GM19035 (cell line): Measurements from ENCODE around the gene RPN2.

Source experiments
- ATAC-seq: cut with Tn5 transposase; IDR thresholded peaks from one replicate; pipeline ENCODE4 v1.9.1; 2021; ENCODE audit not compliant: unreplicated experiment

RPN2 gene

DNA sequence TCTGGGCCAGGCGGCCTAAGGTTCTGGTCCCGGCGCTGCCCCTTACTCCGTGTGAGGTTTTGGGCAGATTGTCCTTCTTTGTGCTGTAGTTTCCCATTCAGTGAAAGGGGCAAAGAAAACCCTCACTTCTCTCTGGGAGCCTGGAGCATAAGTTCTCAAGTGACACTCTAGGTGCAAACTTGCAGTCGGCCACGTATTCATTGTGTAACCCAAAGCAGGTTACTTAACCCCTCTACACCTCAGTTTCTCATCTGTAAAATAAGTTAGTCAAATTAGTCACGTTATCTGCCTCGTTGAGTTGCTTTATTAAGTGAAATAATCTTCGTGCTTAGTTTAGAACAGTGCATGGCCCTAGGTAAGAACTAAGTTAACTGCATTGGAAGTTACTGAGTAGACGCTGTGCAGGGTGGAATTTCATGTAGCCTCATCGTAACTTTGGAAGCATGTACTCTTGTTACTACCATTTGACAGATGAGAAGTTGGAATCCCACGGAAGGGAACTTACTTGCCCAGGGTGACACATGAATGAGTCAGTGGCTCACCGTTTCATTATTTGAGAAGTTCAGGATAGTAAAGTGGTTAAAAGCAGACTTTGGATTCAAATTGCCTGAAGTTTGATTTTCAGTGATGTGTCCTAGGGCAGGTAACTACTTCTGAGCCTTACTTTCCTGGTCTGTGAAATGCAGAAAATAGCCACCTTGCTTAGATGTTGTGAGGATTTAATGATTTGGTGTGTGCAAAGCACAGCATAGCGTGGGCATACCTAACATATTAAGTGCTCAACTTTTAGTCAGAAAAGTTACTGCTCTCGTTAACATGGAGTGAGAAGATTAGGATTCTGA, 774 bp downstream of the RPN2 start:
- ATAC-seq: no peak

DNA sequence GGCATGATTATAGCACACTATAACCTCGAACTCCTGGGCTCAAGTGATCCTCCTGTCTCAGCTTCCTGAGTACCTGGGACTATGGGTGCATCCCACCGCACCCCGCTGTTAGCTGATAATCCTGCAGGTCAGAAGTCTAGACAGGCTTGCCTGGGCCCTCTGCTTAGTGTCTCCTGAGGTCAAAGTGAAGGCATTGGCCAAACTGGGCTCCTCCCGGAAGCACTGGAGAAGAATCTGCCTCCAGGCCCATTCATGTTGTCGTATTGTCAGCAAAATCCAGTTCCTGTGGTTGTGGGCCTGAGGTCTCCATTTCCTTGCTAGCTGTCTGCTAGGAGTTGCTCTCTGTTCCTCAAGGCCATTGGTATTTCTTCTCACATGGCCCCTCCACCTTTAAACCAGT, 6.6 kb downstream of the RPN2 start:
- no peak for ATAC-seq

DNA sequence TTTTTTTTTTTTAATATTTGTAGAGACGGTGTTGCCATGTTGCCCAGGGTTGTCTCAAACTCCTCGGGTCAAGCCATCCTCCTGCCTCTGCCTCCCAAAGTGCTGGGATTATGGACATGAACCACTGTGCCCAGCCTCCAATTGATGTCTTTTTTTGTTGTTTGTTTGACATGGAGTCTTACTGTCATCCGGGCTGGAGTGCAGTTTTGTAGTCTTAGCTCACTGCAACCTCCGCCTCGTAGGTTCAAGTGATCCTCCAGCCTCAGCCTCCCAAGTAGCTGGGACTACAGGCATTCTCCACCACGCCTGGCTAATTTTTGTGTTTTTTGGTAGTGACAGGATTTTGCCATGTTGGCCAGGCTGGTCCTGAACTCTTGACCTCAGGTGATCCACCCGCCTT, 9.7 kb downstream of the RPN2 start:
- no peak for ATAC-seq

DNA sequence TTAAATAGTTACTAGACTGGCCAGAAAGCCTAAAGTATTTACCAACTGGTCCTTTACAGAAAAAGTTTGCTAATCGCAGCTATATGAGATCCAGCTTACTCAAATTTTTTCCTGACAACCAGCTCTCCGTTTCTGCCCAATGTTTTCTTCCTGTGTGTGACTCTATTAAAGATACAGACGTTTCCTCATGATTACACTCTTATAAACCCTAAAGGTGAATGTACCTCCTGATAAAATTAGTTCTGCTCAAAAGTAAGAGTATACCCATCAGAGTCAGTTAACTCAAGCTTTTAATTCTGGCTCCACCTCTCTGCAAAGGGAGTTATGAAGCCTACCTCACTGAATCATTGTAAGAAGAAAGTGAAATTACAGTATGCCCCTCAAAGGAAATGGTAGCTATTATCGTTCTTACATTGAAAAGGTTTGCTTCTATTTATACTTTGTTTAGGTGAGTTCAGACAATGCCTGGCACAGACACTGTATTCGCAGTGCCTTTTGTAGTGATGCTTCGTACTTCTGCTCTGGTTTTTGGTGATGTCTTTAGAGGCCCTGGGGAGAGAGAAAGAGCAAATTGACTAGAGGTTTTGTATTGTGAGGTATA, 10.4 kb downstream of the RPN2 start:
- ATAC-seq: no peak

DNA sequence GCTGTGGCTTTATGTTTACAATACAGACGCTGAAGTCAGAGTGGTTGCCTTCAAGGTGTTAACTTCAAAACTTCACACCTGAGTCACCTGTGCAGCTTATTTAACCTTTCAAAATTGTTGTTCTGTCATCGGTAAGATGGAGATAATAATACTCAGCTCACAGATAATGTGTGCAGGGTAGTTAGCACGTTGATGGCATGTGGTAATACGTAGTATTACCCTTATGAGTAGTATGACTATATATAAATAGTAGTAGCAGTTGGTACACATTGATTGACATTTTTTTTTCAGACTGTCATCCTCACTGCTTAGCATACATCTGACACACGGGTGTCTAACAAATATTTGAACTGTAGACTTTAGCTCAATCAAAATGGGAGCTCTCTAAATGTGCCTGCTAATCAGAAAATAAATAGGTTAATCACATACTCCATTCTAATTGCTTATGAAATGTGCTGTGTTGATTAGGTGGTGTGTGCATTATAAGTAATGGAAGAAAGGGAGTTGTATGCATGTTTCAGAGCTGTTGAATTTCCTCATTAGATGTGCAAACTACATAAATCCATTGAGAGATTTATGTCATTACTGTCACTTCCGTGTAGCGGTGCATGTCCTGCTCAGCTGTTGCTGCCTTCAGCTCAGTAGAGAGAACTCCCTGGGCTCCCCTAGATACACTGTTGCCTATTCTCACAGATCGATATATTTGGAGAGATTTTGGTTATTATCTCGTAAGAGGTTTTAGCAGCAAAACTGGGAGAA, 11.4 kb downstream of the RPN2 start:
- no peak for ATAC-seq

DNA sequence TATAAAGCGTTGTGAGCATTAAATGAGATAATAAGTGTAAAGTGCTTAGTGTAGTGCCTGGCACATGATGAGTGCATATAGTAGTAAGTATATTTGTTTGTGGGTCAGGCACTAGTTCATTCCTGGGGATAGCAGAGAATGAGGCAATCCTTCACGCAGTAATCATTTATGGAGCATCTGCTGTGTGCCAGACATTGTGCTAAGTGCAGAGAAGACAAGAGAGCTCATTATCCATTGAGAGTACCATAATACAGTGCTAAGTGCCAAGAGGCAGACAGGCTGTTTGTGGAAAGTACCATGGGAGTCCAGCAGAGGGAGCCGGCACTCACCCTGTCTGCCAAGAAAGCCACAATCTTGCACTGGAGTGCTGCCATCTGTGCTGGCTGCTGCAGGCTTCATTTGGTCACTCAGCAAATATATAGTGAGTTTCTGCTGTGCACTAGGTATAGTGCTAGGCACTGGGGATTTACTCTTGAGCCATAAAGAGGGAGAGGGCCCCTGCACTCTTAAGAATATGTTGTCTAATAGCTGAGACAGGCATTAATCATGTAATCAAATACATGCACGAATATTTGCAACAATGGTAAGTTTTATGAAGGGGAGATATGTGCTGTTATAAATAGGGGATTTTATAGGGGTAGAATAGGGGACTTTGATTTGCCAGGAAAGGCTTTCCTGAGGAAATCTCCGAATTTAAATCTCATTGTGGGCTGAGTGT, 13.2 kb downstream of the RPN2 start:
- ATAC-seq: no peak

DNA sequence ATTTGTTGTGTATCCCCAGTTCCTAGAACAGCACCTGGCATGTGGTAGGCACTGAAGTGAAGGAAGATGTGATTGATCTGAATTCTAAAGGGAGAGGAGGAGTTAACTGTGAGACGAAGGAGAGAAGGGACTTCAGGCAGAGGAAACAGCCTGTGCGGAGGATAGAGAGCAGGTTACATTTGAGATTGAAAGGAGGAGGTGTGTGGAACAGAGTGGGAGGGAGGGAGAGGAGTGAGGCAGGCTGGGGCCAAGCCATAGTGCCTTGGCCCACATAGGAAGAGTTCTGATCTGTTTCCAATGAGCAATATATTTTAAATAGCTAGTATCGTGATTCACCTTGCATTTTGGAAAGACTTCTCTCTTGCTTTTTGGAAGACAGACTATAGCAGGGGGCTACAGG, 14.1 kb downstream of the RPN2 start:
- no peak for ATAC-seq

DNA sequence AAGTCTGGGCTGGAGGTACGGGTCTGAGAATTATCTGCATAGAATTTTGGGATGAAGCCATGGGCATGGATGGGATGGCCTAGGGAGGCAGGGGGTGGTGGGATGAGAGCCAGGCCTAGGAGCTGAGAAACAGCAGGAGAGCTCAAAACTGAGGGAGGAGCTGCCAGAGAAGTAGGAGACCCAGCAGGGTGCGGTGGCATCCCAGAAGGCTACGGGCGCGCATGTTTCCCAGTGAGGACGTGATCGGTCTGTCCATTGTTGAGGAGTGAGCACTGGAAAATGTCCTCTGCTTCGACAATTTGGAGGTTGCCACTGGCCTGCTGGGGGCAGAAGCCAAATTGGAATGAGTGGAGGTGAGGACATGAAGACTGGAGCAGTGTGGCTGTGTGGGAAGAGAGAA, 14.7 kb downstream of the RPN2 start:
- no peak for ATAC-seq

DNA sequence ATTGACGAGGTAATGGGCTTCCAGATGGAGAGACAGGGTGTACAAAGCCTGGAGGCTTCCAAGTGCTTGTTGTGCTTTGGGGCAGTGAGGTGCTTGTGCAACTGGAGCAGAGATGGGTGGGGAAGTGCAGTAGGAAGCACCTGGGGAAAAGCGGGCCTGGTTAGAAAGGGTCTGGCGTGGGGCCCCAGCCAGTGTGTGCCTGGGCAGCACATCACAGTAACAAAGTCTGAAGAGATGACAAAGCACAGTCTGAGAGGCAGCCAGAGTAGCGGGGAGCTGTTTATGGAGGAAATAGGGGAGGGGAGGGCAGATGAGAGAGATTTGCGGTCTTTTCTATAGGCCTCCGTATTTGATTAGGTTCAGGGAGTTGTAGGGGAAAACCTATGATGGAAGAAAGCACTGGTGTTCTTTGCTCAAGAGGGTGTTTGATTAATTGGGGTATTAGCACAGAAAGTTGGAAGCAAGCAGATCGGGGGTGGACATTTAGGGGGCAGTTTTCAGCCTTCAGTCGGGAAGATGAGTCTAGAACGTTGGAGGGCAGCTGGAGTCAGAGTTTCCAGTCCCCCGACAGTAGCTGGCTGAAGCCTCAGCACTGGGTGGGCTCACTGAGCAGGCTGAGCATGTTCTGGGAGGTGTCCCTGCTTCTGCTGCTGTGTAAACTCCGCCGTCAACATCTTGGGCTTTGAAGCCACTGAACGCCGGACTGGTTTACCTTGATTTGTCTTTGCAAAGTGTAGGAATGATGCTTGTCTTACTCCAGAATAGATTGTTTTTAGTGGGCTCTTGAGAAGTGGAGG, 15.7 kb downstream of the RPN2 start:
- ATAC-seq: no peak

DNA sequence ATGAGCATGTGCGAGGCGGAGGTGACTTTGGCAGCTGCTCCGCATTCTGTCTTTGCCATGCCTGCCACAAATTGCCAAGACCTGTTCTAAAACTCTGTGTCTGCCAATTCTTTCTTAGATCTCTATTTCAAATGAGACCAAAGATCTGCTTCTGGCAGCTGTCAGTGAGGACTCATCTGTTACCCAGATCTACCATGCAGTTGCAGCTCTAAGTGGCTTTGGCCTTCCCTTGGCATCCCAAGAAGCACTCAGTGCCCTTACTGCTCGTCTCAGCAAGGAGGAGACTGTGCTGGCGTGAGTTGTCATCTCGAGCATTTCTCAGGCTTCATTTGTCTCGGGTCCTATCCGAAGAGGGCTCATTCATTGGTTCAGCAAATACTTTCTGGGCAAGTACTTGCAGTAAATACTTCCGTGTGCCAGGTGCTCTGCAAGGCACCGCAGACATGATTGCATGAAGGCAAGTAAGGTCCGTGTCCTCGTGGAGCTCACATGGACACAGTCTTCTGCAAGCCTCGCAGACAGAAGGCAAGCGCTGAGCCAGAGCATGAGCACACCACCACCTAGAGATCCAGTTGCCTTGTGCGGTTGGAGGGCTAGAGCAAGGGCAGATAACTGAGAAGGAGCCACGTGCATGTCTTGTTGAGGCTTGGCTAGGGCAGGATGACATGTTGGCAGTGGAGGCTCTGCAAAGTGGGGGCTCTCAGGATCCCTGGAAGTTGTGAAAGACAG, 20.0 kb downstream of the RPN2 start:
- ATAC-seq: no peak

DNA sequence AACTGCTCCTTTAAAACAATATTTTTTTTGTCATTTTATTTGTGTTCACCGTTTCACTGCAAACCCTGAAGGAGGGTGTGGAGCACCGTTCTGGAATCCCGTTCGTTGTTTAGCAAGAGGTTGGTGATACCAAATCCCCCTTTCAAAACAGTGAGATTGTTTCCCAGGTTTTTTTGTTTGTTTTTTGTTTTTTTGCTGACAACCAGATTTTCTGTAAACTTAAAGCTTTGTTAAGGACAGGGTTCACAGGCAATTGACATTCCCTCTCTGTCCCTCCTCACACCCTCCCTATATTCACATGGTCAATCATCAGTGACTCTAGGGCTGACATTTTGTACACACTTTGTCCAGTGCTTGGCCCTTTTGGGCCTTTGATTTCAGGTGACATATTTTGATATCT, 21.2 kb downstream of the RPN2 start:
- no peak for ATAC-seq

DNA sequence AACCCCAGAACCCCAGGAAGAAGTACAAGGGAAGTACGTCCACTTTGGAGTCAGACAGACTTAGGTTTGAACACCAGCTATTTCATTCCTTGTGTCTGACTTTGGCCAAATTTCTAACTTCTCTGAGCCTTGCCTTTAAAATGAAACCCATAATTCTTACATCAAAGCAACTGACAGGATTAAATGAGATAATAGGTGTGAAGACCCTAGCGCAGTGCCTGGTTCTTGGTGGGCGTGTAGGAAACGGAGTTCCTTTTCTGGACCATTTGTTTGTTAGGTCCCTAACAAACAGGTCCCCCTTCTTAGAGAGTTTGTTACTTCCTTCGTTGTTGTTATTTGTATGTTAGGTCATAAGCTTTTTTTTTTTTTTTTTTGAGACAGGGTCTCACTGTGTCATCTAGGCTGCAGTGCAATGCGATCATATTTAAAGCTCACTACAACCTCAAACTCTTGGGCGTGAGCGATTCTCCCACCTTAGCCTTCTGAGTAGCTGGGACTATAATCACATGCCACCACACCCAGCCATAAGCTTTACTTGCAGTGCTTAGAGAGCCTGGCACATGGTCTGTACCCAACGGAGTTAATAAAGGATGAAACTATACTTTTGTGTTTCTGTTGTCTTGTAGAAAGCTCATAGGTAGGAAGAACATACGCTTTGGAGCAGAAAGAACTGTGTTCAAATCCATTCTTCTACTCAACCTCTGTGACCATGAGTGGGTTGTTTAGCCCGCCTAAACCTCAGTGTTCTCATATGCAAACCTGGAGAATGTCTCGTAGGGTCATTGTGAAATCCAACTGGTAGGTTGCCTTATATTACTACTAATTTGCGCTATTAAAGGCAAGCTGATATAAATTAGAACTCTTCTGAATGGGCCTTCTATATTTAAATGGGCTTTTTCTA, 22.0 kb downstream of the RPN2 start:
- ATAC-seq: no peak

DNA sequence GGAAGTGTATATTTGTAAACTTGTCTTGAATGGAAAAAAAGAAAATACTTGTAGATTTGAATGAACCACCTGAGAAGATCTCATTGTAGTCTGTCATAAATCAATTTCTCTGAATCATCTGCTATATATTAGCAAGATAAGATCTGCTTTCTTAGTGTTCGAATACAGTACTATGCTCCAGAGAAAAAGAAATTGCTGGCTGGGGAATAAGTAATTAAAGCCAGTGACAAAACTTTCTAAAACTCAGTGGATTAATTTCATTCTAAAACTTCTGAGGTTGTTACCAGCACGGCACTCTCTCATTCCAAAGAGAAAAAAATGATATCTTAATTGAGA, 22.7 kb downstream of the RPN2 start:
- ATAC-seq: no peak

DNA sequence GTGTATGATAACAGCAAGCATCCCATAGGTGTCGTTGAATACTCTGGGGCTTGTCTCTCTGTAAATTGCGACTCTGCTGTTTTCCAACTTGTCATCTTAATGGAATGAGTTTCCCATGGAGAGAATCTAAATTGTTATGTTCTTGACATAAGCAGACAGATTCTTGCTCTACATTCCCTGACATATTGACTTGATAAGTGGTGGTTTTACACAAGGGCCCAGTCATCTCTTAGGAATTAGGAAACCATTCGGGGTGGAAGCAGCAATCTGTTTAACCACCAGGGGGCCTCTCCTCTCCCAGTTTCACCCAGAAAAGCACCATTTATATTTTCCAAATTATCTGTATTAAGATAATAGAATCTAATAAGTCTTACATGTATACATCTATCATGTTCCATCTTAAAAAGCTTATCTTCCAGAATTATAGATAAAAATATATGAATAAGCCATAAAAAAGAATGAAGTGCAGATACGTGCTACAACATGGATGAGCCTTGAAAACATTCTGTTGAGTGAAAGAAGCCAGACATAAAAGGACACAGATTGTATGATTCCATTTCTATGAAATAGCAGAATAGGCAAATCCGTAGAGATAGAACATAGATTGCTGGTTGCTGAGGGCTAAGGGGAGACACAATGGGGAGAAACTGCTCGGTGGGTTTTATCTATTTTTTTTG, 23.3 kb downstream of the RPN2 start:
- ATAC-seq: no peak

DNA sequence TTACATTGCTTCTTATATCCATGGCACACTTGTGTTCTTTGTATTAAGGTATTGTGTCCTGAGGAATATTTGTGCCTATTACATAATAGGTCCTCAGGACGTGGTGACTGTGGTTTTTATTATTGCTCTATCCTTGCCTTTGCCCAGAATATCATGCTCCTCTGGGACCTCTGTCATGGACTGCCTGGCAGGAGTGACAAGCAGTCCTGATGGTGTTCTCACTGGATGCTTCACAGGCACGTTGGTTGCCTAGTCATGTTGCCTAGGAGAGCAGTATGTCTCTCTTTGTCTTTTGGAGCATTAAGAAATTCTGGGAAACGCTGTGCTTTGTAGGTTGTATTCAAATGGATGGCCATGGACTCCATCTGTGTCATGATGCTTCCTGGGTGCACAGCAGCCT, 24.9 kb downstream of the RPN2 start:
- ATAC-seq: no peak

DNA sequence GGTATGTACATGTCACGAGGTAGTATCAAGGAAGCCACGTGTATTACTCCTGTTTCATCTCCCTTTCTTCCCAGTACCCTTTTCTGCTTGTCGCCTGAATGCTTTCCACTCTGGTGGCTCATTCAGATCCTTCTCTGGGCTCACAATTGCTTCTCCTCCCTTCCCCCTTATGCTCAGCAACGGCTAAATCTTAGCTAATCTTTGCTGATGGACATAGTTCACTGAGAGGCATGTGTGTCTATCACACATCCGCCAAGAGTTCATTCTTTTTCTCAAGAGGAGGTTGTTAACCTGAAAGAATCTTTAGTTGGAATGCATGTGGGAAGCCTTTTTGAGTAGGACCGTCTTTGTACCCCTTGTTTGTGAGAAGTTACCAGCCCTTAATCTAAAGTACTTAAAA, 26.0 kb downstream of the RPN2 start:
- no peak for ATAC-seq

DNA sequence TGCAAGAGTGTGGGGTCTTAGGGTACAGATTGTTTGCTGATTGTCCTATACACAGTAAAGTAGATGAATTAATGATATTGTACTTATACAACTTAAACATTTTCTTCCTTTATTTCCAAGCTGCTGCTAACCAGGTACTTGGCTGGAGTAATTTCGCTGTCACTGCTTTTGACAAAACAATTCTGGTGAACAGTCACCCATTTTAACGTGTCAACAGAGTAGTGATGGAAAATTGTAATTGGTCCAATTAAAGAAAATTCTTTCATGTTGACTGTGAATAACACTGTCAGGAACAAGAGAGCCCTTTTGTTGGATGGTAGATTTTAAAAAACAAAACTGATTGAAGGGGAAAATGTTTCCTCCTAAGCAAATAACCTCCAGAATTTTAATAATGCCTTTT, 26.7 kb downstream of the RPN2 start:
- ATAC-seq: no peak

DNA sequence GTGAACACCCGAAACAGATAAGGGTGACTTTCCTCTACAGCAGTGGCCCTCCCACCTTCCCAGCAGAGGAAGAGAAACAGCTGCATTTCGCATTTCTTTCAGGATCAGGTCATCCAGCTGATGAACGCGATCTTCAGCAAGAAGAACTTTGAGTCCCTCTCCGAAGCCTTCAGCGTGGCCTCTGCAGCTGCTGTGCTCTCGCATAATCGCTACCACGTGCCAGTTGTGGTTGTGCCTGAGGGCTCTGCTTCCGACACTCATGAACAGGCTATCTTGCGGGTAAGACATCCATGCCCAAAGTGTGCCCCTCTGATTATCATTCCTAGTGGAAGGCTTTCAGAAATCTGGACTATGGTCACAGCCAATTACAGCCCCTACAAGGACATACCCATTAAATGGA, 28.0 kb downstream of the RPN2 start:
- ATAC-seq: no peak

DNA sequence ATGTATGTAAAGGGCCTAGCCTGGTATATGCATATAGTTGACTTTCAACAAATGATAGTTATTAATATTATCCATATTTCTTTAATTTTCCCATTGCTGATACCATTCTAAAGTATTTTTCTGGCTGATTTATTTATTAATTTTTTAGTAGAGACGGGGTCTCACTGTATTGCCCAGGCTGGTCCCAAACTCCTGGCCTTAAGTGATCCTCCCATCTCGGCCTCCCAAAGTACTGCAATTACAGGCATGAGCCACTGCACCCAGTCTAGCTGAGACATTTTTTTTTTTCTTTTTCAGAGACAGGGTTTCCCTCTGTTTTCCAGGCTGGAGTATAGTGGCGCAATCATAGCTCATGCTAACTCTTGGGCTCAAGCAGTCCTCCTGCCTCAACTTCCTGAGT, 30.1 kb downstream of the RPN2 start:
- no peak for ATAC-seq
